Tibial nerve (tissue), 4 donors: ENCODE measurements around the gene TRPT1. TPM values are rescaled to one million over a fixed set of nuclear protein-coding genes. Genes with fewer than 3 reads are reported as not detected.

Source experiments
- DNase-seq, 2 donors: peaks; one replicate each; pipeline ENCODE4 v3.0.0-alpha.2; 2019; ENCODE audit warnings: low spot score in 2 of 2
- H3K27ac ChIP-seq, 4 donors: fragments of 200-600 bp; sonication (generic) in 3 of 4; one replicate each; pipeline ENCODE4 v1.5.1; 2017 to 2019; ENCODE audit warnings: mild to moderate bottlenecking in 1 of 4
- H3K27me3 ChIP-seq, 2 donors: fragments of 200-600 bp; sonication (generic) in 1 of 2; one replicate each; pipeline versions ENCODE4 v1.5.1 to v1.6.0; 2017 to 2019
- H3K36me3 ChIP-seq, 3 donors: fragments of 200-600 bp; sonication (generic); one replicate each; pipeline ENCODE4 v1.5.1; 2018 to 2019
- H3K4me1 ChIP-seq, 4 donors: fragments of 200-600 bp; sonication (generic) in 3 of 4; one replicate each; pipeline ENCODE4 v1.5.1; 2017 to 2019
- H3K4me3 ChIP-seq, 4 donors: fragments of 200-600 bp; sonication (generic) in 3 of 4; one replicate each; pipeline ENCODE4 v1.5.1; 2017 to 2019; ENCODE audit warnings: mild to moderate bottlenecking in 1 of 4, moderate library complexity in 1 of 4
- H3K9me3 ChIP-seq, 4 donors: fragments of 200-600 bp; sonication (generic) in 3 of 4; one replicate each; pipeline ENCODE4 v1.5.1; 2017 to 2019
- CTCF ChIP-seq, 5 experiments: fragments of 200-600 bp in 3 of 5; fragments of 450-650 bp in 2 of 5; sonication (generic) in 3 of 5; IDR thresholded peaks; one replicate each; pipeline ENCODE4 v1.5.1; 2016 to 2019; ENCODE audit warnings: antibody characterized with exemption in 5 of 5, mild to moderate bottlenecking in 3 of 5, moderate library complexity in 2 of 5
- EP300 ChIP-seq, 2 donors: sonication (generic); formaldehyde crosslinking; IDR thresholded peaks; one replicate each; pipeline ENCODE4 v1.6.1; 2017; ENCODE audit warnings: antibody characterized with exemption in 2 of 2, mild to moderate bottlenecking in 1 of 2
- POLR2A ChIP-seq, 2 donors: fragments of 450-650 bp; IDR thresholded peaks; one replicate each; pipeline ENCODE4 v1.6.1; 2017; ENCODE audit warnings: antibody characterized with exemption in 2 of 2, mild to moderate bottlenecking in 2 of 2, moderate library complexity in 2 of 2
- WGBS, 2 donors: methylation state at CpG; one replicate each; pipeline ENCODE4 v1.1.5; 2018; 5-methylcytosine and 5-hydroxymethylcytosine counted together
- total RNA-seq, 4 donors: library from RNA; depleted of rRNA; stranded (reverse); fragments of >200 nt; gene quantifications; one replicate each; pipeline ENCODE4 v1.1.0, GENCODE V29; 2016

TRPT1 gene
- 10 to 100 TPM; 64.9 to 74.7 (median 68.7) TPM for total RNA-seq

GRCh38 chr11:64225608-64226506 lies at the start of gene TRPT1, which contains the start of gene NUDT22:
Gene TRPT1, minus strand, starts transcription at chr11:64226186. Its CDS starts 326 bp downstream, at chr11:64225860.
Gene NUDT22, plus strand, starts transcription at chr11:64226274. Its CDS starts 379 bp downstream, at chr11:64226653.
- Histone ChIP-seq H3K36me3 (peaks cover 0 to 24% (median 0%) of the 10 kb centered on the region in 3 donors), H3K4me3 (peak within 1 kb of the TSS; percentile 56 to 91 (median 80)), H3K4me1 (peaks cover 0 to 49% (median 28%) of the 10 kb centered on the region in 4 donors), H3K27ac (peak within 1 kb of the TSS; percentile 84 to 96 (median 91)), H3K9me3 (no peaks in the 10 kb centered on the region), H3K27me3 (no peaks in the 10 kb centered on the region)
- TF ChIP-seq EP300 (IDR thresholded peaks at IDR 0.05) = peak; percentile 75 to 90
- peak; percentile 82 to 86 for TF ChIP-seq POLR2A (IDR thresholded peaks at IDR 0.05)
- TF ChIP-seq CTCF (IDR thresholded peaks at IDR 0.05) = peak in 4 of 5 experiments; percentile 5 to 41 (median 20)
- peak; percentile 81 to 88 for DNase-seq
- 1% methylated on average over 33 to 51 of the region's 54 CpGs for WGBS, 2 donors

GRCh38 chr11:64275031-64275800 lies 49.2 kb upstream of the TRPT1 start:
- H3K27ac ChIP-seq = no peak overlapping the region
- 81 to 89% methylated on average over 12 to 15 of the region's 15 CpGs for WGBS, 2 donors
- no peaks in the 10 kb centered on the region for H3K9me3 ChIP-seq
- no peak overlapping the region for H3K4me3 ChIP-seq
- no peaks in the 10 kb centered on the region for H3K27me3 ChIP-seq
- DNase-seq = no peak
- TF ChIP-seq EP300 (IDR thresholded peaks at IDR 0.05) (no peak), CTCF (IDR thresholded peaks at IDR 0.05) (no peak)
- H3K4me1 ChIP-seq = peaks cover 0 to 21% (median 4%) of the 10 kb centered on the region in 4 donors
- H3K36me3 ChIP-seq = peaks cover 0 to 43% (median 0%) of the 10 kb centered on the region in 3 donors

GRCh38 chr11:64269540-64270220 lies 43.7 kb upstream of the TRPT1 start:
- Histone ChIP-seq H3K4me3 (peak overlapping the region; percentile 71 to 98 (median 90)), H3K4me1 (peaks cover 0 to 38% (median 25%) of the 10 kb centered on the region in 4 donors), H3K36me3 (peaks cover 0 to 27% (median 0%) of the 10 kb centered on the region in 3 donors), H3K9me3 (no peaks in the 10 kb centered on the region), H3K27ac (peak overlapping the region; percentile 92 to 97 (median 95)), H3K27me3 (no peaks in the 10 kb centered on the region)
- peak; percentile 91 to 97 for DNase-seq
- TF ChIP-seq POLR2A (IDR thresholded peaks at IDR 0.05) (no peak), CTCF (IDR thresholded peaks at IDR 0.05) (peak in 3 of 5 experiments; percentile 19 to 47 (median 34)), EP300 (IDR thresholded peaks at IDR 0.05) (peak; percentile 93 to 97)
- WGBS, 2 donors = 0 to 1% methylated on average over 18 to 34 of the region's 58 CpGs

GRCh38 chr11:64268893-64269539 lies 43.0 kb upstream of the TRPT1 start:
- WGBS, 2 donors = 0 to 1% methylated on average over 19 to 34 of the region's 34 CpGs
- no peak for TF ChIP-seq EP300 (IDR thresholded peaks at IDR 0.05)
- TF ChIP-seq CTCF (IDR thresholded peaks at IDR 0.05) = no peak
- no peak for TF ChIP-seq POLR2A (IDR thresholded peaks at IDR 0.05)
- peak; percentile 30 to 36 for DNase-seq

More at GRCh38 chr11:64268893-64269539, 43.0 kb upstream of the TRPT1 start:
- Histone ChIP-seq H3K27ac (peak overlapping the region; percentile 92 to 97 (median 95)), H3K4me1 (peaks cover 0 to 38% (median 25%) of the 10 kb centered on the region in 4 donors), H3K27me3 (no peaks in the 10 kb centered on the region), H3K4me3 (peak overlapping the region; percentile 71 to 98 (median 90)), H3K9me3 (no peaks in the 10 kb centered on the region), H3K36me3 (peaks cover 0 to 34% (median 0%) of the 10 kb centered on the region in 3 donors)
